Activated CD4-positive, CD25-positive, alpha-beta regulatory T cell treated with anti-CD3 and anti-CD28 coated beads, Interleukin-2, amount 50 U/mL, for 16 hours (primary cell): ENCODE data around the gene ARHGEF16.

Experiments used
- DNase-seq: peaks from one replicate; pipeline ENCODE4 v3.0.0-alpha.2; 2020; ENCODE audit warnings: low read depth, low spot score

ARHGEF16 gene

DNA sequence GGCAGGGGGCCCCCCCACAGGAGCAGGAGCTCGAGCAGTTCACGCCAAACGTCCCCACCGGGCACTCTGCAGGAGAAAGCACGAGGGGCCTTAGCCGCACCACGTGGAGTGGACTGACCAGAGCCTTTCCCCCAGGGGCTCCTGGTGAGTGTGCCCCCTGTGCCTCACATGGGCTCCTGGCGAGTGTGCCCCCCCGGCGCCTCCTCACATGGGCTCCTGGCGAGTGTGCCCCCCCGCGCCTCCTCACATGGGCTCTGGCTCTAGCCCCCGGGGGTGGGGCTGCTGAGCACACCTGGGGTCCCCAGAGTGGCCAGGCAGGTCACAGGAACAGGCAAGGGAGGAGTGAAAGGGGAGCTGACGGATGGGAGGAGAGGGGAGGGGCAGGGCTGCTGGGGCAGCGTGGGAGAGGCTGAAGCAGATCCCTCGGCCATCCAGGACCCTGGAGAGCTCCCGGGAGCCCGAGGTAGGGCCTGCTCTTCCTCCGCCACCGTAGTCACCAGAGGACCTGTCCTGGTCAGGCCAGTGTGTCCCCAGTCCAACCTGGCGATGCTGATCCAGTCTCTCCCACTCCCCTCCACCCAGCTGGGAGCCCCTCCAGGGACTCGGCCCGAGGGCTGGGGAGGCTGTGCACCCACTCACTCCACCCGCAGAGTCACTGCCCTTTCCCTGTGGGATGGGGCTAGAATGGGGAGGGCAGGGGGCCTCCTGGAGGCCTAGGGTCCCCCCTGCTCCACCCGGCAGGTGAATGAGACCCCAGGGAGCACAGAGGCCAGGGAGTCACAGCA lies 47.6 kb downstream of the ARHGEF16 start:
- no peak for DNase-seq

- no peak for DNase-seq
These were observed 48.4 kb downstream of the ARHGEF16 start for GRCh38 chr1:3502641-3503524.

GRCh38 chr1:3503525-3503886 lies 49.0 kb downstream of the ARHGEF16 start:
- no peak for DNase-seq

DNA sequence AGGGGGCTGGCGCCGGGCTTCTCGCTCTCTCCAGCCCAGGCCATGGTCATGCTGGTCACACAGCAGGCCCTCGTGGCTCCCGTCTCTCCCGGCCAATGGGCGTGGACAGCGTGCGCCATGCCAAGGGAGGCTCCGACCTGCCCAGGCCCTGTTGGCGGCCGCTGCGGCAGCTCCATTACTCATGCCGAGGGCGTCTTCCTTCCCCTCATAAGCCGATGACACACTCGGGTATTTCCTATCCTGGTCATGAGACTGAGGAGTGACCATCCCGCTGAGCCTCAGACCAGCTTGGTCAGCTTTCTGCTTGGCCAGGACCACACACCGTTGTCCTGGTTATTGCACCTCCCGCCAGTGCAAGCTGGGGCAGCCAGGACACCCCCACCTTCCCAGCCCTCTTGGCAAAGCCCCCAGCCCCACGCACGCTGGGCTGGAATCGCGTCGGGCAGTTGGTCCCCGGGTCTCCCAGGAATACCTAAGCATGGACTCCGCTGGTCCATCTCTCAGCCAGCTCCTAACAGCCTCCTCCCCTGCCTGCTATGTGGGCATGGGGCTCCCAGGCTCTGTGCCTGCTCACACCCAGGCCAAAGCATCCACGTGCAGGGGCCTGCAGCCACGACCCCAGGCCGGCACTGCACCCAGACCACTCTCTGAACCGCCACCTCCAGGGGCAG lies 49.8 kb downstream of the ARHGEF16 start:
- no peak for DNase-seq

- no peak for DNase-seq
These were observed 50.3 kb downstream of the ARHGEF16 start for GRCh38 chr1:3504822-3505153.

DNA sequence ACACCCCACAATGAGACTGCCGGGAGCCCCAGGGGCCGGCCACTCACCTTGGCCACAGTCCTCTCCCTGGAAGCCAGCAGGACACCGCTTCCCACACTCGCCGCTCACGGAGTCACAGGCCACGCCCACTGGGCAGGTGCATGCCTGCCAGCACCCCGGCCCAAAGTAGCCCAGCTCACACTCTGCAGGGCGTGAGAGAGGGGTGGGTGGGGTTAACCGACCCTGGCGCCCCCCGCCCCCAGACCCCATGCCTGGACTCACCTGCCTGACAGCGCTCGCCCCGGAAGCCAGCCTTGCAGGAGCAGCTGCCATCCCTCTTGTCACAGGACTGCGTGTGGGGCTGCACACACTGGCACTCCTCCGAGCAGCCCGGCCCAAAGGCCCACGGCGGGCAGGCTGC lies 50.7 kb downstream of the ARHGEF16 start:
- DNase-seq: no peak

- DNase-seq: no peak
These were observed 51.6 kb downstream of the ARHGEF16 start for GRCh38 chr1:3506041-3506440.

DNA sequence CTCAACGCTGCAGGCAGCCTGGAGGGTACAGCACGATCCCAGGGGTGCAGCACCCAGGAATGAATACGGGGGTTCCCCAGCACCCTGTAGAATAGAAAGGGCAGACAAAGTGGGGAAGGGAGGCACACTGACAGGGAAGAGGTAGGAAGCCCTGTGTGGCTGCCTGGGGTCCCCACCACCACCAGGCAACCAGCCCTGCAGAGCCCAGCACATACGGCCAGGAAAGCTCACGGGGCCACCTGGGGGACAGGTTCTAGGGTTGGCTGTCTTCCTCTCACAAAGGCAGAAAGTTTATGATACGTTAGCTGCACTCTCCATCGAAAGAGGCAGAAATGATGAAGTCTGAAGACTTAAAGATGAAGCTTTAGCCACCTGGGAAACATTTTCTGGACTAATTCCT lies 52.5 kb downstream of the ARHGEF16 start:
- no peak for DNase-seq

DNA sequence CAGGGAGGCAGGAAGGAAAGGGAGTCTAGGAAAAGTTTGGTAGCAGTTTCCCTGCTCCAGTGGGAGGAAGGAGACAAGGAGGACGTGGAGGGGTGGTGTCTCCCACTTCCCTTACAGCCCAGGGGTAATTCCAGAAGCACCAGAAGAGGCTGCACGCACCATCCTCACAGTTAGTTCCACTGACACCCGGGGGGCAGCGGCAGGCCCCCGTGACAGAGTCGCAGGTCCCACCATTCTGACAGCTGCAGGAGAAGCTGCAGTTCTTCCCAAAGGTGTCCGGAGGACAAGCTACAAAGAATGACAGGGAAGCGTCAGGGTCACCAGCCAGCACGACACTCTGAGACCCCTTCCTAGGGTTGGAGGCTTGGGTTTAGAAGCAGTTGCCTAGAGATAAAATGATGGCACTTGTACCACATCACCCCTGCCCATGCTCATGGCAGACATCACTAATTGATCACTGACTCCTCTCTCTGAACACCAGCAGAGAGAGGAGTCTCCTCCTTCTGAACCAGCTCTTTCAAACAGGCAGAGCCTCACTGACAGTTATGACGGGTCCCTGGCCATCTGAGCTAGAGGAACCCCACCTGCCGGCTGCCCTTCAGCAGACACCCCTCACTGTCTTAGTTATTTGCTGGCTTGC lies 53.3 kb downstream of the ARHGEF16 start:
- DNase-seq: no peak

- no peak for DNase-seq
These were observed 54.4 kb downstream of the ARHGEF16 start for GRCh38 chr1:3508757-3509415.

DNA sequence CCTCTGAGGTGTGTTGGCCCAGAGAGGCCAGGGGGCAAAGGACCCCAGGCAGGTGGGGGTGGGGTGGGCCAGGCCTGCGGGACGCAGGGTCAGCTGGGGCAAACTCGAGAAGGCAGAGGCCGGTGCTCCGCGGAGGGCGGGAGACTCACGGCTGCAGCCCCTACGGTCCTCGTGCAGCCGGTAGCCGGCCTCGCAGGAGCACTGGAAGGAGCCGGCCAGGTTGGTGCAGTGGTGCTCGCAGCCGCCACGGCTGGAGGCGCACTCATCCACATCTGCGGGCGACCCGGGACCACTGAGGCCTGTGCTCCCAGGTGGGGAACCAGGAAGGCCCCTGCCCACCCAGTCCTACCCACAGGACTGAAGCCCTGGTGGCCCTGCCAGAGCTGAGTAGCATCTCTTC lies 55.3 kb downstream of the ARHGEF16 start:
- no peak for DNase-seq

DNA sequence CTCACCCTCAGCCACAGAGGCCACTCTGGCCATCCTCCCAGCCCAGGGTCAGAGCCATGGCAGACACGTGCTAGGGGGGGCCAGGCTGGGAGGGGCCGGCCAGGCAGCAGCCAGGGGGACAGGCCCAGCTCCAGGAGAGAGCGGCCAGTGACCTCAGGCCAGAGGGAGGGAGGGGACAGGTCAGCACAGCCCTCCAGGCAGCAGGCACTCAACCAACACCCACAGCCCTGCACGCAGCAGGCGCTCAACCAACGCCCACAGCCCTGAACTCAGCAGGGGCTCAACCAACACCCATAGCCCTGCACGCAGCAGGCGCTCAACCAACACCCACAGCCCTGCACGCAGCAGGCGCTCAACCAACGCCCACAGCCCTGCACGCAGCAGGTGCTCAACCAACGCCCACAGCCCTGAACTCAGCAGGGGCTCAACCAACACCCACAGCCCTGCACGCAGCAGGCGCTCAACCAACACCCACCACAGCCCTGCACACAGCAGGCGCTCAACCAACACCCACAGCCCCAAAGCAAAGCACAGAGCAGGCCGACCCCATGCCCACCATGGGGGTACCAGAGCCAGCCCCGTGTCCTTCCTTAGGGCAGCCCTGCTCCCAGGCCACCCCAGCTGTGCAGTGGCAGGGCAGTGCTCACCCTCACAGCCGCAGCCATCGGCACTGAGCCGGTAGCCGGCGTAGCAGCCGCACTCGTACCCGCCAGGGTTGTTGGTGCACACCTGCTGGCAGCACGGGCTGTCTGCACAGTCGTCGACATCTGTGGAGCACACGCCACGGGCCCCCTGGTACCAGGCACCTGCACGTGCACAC lies 55.9 kb downstream of the ARHGEF16 start:
- no peak for DNase-seq

DNA sequence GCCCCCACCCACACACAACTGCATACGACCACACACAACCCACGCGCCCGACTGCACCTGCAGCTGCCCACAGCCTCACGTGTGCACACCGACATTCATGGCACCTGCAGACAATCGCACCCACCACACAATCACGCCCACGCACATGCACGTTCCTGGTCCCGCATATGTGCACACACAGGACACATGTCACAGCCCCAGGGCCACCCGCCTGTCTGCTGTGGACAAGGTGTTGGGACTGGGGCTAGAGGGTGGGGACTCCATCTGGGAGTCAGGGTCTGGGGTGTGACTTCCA lies 56.4 kb downstream of the ARHGEF16 start:
- DNase-seq: no peak

DNA sequence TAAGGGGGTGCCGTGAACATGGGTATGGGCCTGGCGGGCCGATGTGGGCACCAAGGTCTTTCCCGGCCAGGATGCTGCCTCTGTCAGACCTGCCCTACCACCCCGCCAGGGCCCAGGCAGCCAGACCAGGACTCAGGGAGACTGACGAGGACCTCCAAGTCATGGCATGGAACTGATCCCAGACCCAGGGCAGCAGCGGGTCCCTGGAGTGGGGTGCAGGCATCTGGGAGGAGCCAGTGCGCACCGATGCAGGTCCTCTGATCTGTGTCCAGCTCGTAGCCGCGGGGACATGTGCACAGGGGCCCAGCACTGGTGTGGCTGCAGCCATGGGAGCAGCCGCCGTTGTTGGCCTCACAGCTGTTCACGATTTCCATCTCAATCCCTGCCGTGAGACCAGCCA lies 56.8 kb downstream of the ARHGEF16 start:
- no peak for DNase-seq

DNA sequence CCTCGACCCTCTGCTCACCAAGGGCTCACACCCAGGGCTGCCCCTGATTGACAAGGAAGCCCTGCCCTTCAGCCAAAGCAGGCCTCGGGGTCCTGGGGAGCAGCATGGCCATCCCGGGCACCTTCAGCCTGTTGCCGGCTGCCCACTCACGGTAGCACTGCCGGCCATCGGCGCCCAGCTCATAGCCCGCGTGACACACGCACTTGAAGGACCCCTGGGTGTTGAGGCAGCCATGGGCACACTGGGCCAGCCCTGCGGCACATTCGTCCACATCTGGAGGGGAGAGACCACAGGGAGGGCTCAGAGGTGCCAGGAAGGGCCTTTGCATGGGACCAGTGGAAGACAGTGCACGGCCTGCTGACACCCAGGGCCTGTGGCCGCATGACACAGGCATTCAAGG lies 57.4 kb downstream of the ARHGEF16 start:
- no peak for DNase-seq

DNA sequence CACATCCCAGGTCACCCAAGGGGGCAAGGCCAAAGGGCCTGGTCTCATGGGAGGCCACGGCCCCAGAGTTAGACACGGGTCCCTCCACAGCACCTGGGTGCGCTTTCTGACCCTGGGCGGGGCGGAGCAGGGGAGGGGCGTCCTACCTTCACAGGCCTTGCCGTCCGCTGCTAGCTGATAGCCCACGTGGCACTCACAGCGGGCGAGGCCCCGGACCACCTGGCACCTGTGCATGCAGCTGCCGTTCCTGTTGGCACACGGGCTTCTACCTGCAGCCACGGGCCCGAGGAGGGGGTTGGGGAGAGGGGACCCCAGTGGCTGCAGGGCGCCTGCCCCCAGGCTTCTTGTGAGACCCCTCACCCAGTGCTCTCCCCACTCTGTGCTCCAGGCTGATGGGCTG lies 59.9 kb downstream of the ARHGEF16 start:
- no peak for DNase-seq

DNA sequence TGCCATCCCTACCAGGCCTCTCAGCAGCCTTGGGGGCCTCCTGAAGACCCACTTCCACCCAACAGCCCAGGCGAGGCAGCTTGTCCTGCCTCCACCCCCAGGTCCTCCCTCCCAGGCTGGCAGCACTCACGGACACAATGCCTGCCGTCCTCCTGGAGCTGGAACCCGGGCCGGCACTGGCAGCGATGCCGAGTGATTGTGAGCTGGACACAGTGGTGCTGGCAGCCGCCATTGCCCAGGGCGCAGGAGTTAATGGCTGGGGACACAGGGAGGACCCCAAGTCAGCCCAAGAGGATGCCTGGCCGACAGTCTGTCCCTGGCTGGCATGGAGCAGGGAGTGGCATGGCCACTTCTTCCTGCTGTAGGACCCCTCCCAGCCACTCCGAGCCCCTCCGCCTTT lies 60.8 kb downstream of the ARHGEF16 start:
- no peak for DNase-seq

DNA sequence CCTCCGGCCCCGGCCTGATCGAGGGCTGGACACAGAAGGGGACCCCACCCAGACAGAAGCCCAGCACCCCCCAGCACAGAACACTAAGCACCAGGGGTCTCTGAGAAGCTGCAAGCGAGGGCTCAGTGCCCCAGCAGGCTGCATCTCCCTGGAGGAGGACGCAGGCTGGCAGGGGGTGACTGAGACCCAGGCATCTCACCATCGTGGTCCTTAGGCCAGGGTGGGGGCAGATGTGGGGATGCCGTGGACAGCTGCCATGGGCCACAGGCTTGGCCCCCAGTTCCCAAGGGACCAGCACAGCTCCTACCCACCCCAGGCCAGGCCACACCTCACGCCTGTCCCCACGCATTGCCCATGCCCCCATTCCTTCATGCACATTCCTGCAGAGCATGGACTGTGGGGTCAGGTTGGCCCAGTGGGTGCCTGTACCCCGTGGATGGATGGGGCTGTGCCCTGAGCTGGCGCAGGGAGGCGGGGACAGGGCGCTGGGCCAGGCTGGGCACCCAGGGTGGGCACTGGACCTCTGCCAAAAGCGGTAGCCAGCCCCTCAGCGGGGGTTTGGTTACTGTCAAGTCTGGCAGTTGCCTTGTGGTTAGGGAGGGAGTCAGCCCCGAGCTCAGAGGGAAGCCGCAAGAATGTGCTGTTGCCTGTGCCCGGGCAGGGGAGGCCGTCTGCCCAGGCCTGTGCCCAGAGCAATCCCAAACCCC lies 61.5 kb downstream of the ARHGEF16 start:
- no peak for DNase-seq

GRCh38 chr1:3516481-3516869 lies 62.0 kb downstream of the ARHGEF16 start:
- no peak for DNase-seq

GRCh38 chr1:3516911-3517675 lies 62.6 kb downstream of the ARHGEF16 start:
- DNase-seq: no peak
